Stimulated activated CD8-positive, alpha-beta memory T cell treated with anti-CD3 and anti-CD28 coated beads, Interleukin-7, amount 100 ng/mL, for 4 hours (primary cell): ENCODE results near the gene CLEC4F.
A peak's percentile ranks its signal among the peaks of the same experiment; 100 is the strongest.

Source experiments
- DNase-seq, 2 donors: peaks; one replicate each; pipeline ENCODE4 v3.0.0-alpha.2; 2020; ENCODE audit warnings: low read depth in 2 of 2

The CLEC4F gene

DNA sequence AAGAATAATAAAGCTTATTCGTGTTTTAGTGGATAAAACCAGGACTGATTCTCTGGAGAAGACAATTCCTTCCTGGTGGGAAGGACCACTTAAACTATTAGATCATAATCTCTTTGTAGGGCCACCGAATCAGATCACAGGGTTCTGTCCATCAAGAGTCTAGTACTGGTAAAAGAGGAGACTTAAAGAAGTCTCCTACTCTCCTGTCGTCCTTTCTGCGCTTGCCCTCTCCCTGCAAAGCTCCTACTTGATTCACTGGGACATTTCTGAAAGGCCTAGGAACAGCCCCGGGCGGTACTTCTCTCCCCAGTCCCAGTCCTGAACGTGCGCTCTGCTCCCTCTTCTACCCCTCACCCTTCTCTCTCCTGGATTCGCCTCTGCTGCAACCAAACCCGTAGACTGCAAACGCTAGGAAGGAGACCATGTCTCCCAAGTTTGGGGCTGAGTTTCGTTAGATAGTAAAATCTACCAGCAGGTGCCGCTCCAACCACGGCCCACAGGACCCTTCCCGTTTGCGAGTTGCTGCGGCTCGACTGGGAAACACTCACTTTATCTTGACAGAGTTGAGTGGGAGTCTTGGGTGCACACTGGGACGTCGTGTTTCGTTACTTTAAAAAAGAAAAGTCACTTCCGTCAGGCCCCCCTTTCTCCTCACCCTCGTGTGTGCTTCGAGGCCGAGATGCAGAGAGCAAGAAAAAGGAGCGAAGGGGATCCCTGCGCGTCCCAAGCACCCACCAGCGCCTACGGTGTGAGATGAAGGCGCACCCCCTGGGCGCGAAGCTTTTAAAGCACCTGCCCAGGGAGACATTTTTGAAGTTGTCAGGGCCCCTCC lies 30.9 kb downstream of the CLEC4F start:
- peak; percentile 46 to 48 for DNase-seq

DNA sequence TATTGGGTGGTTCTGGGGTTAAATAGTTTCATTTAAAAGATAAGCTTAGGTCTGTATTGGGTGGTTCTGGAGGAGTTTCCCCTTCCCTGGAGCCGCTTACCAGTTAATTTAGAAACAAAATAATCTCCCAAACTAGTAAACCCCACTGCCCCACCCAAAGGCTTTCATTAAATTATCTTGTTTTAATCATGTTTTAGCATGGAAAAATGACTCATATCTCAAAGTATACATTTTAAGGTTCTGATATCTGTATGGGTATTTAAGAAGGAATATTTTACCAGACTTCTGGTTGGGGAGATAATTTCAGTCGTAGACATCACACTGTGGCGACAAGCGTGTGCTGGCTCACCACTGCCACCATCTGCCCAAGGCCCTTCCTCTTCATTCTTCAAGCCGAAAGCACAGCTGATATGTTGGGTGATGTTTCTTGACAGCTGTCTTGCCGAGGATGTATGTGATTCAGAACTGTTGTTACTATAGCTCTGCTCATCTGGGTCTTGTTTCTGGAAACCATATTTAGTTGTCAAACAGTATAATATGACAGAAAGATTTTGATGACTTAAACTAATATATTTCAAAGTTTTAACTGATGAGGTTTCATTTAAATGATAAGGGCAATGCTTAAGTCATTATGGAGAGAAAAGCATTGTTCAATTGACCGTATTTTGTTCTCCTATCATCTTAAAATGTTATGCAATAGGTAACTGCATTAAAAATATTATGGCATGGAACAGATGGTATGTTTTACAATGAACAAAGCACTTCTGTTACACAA lies 35.1 kb downstream of the CLEC4F start:
- DNase-seq, result no peak

DNA sequence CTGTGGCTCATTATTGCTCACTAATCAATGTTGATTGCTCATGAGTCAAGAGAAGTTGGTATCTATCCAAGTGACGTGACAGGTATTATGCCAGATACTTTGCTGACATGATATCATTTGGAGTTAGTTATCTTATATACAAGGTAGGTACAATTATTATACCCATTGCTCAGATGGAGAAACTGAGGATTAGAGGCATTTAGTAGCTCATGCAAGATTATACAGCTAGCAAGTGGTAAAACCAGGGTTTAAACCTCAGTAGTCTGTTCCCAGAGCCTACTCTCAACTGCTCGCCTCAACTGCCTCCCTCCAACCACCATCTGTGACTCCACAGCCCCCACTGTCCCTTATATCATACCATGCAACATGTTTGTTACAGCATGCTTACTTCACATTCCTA lies 36.1 kb downstream of the CLEC4F start:
- DNase-seq, result no peak

DNA sequence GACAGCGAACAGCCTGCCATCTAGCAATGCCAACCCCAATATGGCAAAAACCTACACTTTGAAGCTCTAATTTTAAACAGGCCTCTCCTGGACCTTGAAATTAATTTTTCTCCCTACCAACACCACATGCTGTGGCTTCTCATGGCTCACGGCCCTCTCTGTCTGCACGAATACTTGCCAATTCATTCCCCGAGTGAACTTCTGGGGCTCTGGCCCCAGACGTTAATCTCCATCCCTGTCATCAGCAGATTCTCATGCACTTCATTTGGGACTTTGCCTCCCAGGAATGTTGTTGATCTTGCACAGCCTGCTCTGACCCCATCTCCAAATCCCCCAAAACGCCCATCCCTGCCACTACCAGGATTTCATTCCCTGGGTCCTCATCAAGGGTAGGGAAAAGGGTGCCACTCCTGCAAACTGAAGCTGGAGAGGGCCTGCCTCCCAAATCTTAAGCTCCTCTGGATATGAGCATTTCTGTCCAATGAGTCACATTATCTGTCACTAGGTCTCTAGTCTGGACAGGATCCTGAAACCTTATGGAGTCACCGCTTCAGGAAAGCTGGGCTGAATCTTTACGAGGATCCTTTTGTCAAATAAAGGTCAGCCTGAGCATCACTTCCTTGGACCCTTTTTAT lies 40.4 kb downstream of the CLEC4F start:
- DNase-seq, result no peak

DNA sequence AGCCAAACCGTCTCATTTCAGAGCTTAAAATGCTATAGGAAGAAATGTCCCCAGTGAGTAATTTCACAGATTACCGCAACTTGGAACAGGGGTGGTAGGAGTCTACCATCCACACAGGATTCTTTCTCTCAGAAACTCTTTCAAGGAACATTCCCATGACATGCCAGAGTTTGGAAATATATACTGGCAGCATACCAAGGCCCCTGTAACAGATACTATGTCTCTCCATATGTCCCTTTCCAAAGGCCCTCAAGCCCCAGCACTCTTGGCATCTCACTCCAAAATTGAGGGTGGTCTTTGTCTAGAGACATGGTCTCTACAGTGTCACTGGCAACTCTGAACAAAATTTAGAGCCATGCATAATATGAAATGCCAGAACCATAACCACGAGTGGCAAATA lies 40.9 kb downstream of the CLEC4F start:
- DNase-seq, result no peak

DNA sequence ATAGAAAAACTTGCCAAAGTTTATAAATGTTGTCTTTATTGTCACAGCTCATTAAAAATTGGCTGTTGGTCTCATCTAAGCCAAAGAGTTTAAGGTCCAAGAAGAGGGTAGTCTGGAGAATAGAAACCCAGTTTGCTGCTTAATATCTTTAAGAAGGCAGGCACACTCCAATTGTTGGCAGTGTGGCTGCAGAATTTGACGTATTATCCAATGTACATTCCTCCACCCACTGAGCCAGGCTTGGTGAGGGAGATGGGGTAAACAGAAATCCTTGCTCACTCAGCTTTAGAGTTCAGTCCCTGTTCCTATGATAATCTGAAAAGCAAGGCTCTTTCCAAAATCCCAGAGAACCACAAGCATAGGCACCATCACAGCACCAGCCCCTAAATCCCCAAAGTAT lies 41.7 kb downstream of the CLEC4F start:
- no peak for DNase-seq

DNA sequence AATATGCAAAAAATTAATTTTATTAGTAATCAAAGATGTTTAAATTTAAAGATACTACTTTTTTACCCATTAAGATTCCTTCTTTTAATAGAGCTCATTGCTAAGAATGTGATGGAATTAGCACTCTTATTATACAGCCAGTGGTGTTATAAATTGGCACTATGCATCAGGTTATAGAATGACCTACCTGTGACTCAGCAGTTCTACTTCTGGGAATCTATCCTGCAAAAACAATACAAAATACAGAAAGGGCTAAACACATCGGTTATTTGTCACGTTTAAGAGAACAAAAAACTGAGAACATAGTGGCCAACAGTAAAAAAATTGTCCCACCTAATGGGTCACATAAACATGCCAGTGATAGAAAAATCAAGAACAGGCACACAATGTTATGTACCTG lies 42.9 kb downstream of the CLEC4F start:
- no peak for DNase-seq

DNA sequence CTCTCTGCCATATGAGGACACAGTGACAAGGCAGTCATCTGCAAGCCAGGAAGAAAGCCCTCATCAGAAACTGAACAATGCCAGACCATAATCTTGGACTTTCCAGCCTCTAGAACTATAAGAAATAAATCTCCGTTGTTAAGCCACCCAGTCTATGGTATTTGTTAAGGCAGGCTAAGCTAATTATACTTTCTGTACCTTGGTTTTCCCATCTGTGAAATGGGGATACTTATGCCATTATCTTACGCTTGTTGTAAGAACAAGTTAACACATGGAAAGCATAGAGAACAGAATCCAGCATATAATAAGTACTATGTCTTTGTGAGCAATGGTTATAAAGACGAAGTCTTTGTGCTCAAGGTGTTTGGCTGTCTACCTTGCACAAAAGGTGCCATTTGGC lies 44.1 kb downstream of the CLEC4F start:
- no peak for DNase-seq

DNA sequence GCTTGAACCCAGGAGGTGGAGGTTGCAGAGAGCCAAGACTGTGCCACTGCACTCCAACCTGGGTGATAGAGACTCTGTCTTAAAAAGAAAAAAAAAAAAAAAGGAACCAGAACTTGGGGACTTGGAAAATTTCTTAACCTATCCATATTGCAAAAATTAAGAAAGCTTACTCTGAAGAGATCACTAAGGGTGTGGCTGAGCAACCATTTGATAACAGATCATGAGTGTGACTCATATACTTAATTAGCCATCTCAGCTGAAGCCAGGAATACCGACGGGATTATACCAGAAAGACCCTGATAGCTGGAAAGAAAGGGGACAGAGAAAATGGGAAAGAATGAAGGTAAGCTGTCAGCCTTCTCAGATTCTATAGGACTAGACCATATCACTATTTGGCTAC lies 45.3 kb downstream of the CLEC4F start:
- DNase-seq, result no peak

DNA sequence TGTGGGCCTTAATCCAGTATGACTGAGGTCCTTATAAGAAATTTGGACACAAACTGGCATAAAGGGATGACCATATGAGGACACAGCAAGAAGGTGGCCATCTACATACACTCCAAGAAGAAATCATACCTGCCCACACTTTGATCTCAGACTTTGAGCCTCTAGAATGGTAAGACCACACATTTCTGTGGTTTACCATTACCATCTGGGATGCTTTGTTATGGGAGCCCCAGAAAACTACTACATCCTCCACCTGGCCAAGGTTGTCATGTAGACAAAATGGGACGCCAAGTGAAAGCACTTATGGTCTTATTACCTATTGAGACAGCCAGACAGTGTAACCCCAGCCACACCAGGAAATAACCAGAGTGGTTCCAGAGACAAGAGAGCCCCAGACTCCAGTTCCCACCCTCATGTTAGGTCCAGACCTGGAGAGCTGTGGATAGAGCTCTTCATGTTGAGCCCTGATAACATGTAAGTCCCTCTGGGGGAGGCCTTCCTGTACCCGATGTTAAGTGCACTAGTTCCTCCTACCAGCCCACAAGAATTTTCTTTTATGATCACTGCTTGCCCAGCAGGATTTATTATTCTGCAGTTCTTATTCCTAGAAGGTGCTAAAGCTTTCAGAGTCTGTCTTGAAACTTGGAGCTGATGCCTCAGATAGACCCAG lies 47.8 kb downstream of the CLEC4F start:
- DNase-seq, result no peak

DNA sequence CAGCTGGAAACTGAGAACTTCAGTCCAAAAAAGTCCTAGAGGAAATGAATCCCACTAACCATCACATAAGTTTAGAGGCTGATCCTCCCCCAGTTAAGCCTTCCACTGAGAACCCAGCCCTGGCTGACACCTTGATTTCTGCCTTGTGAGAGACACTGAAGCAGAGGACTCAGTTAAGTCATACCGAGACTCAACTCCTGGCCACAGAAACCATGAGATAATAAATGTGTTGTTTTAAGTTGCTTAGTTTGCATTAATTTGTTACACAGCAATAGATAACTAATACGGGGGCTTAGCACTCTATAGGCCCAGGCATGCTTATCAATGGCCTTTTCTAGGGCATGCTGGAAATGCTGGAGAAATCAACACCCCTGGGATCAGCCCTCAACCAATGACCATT lies 49.0 kb downstream of the CLEC4F start:
- no peak for DNase-seq

DNA sequence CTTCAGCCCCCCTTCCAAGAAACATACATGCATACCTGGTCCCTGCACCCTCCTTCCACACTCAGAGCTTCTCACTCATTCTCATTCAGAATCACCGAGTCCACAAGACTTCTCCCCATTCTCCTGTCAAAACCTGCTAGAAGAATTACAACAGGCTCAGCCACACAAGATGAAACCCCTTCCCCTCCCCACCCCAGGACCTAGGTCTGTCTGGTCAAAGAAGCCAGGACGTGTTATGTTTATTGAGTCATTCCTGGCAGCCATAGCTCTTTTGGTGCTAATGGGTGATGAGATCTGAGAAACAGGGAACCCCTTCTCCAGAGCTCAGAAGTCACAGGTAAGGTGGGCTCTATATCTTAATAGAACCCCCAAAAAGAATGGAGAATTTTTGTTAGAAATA lies 50.9 kb downstream of the CLEC4F start:
- no peak for DNase-seq

DNA sequence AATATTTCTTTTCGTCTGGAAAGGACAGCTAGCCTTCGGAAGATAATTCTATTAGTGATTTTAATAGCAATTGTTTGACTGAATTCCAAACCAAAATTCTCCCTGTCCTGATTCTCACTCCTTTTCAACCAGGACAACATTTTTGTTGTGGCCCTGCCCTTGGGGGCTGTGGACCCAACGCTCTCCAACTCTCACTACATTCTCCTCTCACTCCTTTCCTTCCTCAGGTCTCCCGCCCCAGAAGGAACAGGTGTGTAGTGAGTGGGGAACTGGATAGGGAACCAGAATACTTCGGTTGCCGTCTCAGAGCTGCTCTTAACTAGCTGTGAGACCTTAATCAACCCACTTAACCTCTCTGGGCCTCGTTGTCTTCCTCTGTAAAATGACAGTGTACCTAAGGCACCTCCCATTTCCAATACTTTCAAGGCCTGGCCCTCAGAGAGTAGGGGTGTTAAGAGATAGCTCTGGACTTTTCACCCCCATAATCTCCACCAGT lies 51.8 kb downstream of the CLEC4F start:
- DNase-seq, result no peak

DNA sequence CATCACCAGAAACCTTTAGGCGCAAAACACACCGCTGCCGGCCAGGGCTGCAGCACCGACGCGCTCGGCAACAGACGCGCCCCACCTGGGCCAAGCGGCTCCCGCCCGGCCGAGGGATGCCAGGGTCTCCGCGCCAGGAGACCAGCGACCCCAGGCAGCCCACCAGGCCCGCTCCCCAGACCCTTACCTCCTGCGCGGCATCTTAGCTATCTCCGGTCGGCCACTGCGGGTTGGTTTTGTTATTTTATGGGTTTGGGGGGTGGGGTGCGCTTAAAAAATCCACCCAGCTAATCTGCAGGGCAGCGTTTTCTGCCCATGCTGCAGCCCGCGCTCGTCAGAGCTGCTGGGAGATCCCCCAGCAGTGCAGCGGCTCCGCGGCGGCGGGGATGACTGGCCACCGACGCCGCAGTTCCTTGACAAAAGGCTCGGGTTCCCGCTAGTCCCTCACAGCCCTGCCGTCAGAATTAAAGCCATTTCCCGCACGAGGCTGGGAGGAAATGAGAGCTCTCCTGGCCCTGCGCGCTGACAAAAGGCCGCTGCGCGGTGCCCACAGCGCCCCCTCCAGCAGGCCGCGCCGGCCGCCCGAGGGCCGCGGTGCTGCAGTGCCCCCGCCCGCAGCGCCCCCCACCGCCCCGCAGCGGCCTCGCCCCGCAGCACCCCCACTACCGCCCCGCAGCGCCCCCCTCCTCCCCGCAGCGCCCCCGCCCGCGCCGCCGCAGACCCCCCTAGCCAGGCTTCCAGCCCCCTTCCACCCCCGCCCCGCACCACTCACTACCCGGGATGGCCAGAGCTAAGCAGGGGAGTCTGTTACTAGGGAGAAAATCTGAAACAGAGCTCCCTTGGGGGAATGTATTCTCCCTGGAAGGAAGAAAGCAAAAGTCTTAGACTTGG lies 52.5 kb downstream of the CLEC4F start, which contains the start of gene ADD2:
Gene ADD2, minus strand, starts transcription at position 502 of the 891 bp plus-strand sequence. CDS start 61,792 bp downstream, outside the sequence.
- peak in 1 of 2 donors; percentile 33 for DNase-seq

DNA sequence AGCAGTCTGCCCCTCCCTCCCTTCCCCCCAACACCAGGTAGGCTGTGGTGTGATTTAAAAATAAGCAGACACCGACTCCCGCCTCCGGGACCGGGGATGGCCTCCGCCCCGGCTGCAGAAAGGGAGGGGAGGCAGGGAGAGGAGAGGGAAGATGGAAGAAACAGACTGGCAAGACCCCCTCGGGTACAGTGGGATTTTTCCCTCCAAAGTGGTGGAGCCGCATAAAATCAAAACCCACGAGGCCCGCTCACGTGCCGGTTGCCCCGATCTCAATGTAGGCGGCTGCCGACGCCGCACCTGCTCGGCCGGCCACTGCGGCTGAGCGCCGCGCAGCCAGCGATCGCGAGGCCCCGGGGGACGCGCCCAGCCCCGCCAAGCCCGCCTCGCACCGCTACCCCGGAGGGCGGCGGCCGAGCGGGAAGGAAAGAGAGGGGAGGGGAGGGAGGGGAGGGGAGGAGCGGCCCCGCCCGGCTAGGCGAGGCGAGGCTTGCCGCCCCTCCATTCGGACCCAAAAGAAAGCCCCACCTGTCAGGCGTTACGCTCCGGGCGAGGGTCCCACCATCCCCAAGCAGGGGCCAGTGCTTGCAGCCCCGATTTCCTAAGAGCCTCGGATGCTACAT lies 53.2 kb downstream of the CLEC4F start:
- DNase-seq, result no peak

DNA sequence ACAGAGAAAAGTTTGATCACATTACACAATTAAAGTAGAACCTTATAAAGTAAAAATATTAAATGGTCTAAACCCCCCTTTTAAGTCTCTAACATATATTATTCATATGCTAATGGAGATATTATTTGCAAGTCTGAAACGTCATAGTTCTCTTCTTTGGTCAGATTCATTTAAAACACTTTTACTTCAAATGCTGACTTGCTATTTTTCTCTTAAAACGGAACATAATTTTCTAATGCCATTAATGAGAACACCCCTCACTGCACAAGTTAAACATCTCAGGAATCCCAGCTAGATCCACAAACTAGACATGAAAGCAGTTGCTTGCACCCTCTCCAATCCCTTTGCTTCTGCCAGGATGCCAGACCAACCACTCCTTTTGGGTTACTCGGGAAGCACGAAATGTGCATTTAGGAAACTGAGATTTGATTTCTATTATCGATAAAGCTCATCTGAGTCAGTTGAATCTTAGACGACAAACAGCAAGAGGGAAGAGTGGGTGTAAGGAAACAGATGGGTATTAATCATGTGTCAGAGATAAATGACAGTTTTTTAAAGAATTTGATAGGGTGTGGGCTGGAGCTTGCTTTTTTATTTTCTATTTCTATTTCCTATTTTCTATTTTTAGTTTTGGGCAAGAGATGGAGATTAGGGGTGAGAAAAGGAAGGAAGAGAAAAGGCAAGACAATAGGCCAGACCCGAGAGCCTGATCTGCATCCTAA lies 53.9 kb downstream of the CLEC4F start:
- no peak for DNase-seq

DNA sequence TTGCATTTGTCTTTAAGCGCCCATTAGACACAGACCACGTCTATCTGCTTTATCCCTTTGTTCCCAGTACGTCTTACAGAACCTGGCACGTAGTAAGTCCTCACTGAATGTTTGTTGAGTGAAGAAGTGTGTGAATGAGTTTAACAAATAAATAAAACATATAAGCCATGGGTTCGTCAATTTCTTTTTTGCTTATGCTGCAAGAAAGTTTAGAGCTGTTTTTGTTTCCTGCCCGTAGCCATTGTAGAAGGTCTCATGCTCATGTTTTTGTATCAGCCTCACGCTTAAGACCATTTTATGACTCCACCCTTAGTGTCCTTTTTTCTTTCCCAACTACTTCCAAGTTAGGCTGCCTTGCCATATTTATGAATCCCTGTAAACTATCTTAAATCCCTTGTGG lies 54.9 kb downstream of the CLEC4F start:
- DNase-seq, result no peak

DNA sequence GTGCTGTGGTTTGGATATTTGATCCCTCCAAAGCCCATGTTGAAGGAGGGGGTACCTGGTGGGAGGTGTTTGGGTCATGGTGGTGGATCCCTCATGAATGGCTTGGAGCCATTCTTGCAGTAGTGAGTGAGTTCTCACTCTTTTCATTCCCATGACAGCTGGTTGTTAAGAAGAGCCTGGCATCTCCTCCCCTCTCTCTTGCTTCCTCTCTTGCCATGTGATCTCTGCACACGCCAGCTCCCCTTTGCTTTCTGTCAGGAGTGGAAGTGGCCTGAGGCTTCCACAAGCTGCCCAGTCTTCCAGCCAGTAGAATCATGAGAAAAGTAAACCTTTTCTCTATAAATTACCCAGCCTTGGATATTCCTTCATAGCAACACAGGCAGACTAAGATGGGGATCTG lies 61.0 kb downstream of the CLEC4F start:
- no peak for DNase-seq
